Activated CD8-positive, alpha-beta memory T cell treated with anti-CD3 and anti-CD28 coated beads, Interleukin-2, amount 50 U/mL, for 4 hours (primary cell): Measurements from ENCODE around the gene RUBCN.
A peak's percentile ranks its signal among the peaks of the same experiment; 100 is the strongest.

Source experiments
- DNase-seq: peaks from one replicate; pipeline ENCODE4 v3.0.0-alpha.2; 2020

The RUBCN gene

DNA sequence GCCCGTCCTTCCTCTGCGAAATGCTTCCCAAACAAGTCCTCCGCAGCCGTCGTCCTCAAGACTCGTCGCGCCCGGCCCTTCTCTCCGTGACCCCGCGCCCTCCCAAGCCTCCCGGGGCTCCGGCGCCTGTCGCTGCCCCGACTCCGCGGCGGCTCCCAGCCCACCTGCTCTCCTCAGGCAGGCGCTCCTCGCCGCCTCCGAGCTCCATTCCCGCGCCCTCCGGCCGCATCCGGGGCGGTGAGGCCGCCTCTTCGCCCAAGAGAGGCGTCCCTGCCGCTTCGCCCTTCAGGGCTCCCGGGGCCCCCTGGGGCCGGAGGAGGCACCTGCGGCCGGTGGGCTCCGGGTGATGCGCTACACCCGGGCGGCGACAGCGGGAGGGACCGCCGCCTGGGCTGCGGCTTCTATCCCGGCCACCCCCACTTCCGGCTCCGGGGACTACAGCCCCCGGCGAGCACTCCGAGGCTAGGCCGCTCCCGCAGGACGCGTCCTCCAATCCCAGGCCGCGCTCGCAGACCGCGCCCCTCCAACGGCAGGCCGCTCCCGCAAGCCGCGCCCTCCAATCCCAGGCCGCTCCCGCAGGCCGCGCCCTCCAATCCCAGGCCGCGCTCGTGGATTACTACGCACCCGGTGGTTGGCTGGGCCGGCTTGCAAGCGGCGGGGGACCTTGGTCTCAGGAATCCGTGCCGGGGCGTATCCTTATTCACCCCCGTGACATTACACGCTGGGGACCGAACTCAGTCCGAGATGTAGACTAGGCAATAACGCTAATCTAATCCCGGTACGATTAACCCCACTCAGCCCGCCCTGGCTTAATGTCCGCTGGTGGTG lies at the start of gene RUBCN:
Gene RUBCN, minus strand, starts transcription at position 414 of the 828 bp plus-strand sequence. Its CDS starts 185 bp downstream, at position 229.
- peak; percentile 91 for DNase-seq

GRCh38 chr3:197784019-197784585 lies 47.4 kb upstream of the RUBCN start:
- DNase-seq: no peak

DNA sequence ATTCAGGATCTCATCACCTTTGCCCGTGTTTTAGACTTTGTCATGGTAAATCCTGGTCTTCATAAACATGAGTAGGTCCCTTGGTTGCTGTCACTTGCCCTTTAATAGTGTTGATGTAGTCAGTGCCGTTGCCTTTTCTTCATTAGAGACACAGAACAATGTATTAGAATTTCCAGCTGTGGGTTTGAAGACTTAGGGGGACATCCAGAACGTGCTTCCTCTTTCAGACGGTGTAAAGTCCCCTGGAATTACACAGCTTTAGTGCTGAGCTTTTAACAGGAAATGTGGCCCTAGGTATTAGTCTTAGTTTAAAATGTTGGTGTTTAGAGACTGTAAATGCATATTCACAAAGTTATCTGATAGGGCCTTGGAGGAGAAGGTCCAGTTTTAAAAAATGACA lies 45.5 kb upstream of the RUBCN start:
- DNase-seq: no peak

DNA sequence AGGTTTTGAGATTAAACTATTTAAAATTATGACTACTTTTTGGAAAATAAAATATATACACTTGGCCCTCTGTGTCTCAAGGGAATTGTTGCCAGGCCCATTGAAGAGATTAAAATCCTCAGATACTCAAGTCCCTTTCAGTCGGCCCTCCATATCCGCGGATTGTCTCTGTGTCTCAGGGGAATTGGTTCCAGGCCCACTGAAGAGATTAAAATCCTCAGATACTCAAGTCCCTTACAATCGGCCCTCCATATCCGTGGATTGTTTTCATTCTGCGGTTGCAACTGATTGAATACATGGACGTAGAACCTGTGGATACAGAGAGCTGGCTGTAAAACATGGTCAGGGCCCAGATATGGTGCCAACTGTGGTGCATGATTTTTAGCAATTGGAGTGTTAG lies 38.6 kb upstream of the RUBCN start:
- DNase-seq: no peak

DNA sequence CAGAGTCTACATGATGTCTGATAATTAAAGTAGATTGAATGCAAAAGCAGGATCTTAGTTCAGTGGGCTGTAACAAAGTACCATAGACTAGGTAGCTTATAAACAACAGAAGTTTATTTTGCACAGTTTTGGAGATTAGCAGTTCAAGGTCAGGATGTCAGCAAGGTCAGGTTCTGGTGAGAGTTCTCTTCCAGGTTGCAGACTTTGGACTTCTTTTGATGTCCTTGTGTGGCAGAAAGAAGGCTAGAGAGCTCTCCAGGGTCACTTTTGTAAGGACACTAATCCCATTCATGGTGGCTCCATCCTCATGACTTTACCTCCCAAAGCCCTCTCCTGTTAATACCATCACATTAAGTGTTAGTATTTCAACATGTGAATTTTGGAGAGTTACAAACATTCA lies 25.1 kb upstream of the RUBCN start:
- DNase-seq: no peak

DNA sequence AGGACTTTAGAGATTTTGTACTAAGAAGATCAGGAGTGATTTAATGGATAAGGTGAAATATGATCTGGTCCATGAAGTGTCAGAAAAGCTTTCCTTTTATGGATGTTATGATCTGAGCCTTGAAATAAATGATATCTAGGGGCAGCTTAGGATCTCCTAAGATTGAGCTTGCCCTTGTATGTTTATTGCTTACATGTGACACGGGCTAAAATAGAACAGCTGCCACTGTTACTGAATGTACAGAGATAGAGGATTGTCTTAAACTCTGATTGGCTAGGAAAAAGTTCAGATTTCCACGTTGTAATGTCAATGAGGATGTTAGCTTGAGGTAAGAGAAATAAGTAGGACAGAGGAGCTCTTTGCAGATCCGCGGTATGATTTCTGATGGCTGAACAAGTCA lies 21.8 kb upstream of the RUBCN start:
- no peak for DNase-seq

- no peak for DNase-seq
These were observed 20.0 kb upstream of the RUBCN start for GRCh38 chr3:197756704-197757103.

DNA sequence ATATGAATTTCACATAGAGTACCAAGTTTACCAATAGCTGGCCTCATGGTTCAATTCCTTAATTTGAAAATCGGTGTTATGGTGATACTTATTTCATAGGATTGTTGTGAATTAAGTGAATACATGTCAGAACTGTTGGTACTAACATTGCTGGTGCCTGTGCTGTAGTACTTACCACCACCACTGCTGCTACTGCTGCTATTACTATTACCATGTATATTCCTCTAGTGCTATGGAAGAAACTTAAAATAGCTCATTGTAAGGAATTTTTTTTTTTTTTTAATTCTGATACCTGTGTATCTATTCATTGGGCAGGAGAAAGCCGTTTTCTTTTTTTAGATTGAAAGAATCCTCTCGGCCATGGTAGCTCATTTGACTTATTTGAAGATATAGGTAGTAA lies 16.6 kb upstream of the RUBCN start:
- DNase-seq: no peak

- DNase-seq: no peak
These were observed 15.4 kb upstream of the RUBCN start for GRCh38 chr3:197752107-197752506.

DNA sequence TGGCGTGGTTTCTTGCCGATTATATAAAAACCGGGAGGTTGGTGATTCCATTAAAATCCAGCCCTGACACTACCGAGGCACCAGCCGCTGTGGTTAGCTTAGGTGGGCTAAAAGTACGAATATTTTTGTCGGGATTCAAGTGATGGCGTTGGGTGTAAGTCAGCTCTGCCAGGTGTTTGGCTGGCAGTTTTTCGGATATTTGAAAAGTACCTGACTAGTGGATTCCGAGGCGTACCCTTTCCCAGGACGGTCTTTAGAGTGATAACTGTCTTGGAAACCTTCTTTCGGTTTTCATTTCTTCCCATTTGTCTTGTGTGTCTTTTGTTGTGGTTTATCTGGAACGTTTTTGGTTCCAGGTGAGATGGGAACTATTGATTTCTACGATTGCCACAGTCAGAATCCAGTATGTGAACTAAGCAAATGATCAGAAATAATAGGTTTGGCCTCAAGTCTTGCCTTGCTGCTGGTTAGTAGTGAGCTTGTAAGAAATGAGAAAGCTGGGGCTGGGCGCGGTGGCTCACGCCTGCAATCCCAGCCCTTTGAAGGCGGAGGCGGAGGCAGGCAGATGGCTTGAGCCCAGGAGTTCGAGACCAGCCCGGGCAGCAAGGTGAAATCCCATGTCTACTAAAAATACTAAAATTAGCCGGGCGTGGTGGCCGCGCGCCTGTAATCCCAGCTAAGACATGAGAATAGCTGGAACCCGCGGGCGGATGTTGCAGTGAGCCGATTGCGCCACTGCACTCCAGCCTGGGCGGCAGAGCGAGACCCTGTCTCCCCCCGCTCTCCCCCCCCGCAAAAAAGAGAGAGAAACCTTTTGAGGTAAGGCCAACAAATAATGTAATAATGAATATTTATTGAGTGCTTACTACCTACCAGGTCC lies 14.4 kb upstream of the RUBCN start:
- peak; percentile 37 for DNase-seq

DNA sequence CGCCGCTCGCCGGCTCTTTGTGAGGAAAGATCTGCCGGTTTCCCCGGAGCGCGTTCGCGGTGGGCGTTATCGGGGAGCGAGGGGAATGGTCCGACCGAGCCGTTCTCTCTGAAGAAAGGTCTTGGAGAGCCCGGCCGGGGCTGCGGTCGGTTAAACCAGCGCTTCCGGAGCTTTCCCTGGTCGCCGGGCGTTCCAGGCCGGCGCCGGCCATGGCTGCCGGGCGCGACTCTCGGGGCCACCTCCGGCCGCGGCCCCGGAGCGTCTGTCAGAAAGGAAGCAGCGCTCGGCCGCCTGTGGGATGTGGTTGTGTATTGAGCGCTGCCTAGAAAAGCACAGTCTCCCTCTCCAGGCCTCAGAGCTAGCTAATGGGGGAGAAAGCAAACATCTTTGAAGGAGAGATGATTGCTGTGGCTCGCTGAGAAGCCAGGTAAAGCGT lies 13.7 kb upstream of the RUBCN start:
- DNase-seq: peak; percentile 48

DNA sequence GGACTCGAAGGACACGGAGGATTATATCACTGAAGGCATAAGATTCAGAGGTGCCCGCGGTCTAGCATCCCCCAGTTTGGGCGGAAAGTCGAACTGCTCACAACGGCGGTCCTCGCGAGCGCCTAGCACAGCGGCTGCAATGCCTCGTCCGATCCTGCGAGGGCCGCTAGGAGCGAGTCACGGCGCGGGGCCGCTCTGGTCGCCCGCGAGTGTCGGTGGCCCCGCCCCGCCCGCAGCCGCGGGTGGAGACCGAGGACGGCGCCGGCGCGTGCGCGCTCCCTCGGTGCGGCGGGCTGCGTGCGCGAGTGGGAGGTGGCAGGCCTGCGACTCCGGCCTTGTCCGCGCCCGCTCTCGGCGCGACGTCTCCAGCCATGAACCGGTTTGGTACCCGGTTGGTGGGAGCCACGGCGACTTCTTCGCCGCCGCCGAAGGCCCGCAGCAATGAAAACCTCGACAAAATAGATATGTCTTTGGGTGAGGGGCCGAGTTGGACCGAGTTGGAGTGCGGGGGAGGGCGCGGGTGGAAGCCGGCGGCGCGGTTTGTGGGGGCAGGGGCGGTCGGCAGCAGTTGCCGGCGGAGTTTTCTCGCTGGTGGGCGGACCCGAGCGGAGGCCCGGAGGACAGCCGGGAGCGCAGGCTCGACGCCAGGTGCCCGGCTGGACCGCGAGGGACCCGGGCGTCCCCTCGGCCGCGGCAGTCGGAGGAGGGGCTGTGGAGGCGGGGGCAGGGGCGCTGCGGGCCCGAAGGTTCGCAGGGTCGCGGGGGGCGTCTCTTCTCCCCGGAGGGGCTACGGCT lies 13.1 kb upstream of the RUBCN start, which contains the start of gene FYTTD1:
Gene FYTTD1, plus strand, starts transcription at position 283 of the 795 bp plus-strand sequence. Its CDS starts 89 bp downstream, at position 372.
- DNase-seq: peak; percentile 91

- DNase-seq: no peak
These were observed 12.6 kb upstream of the RUBCN start for GRCh38 chr3:197749315-197749600.

DNA sequence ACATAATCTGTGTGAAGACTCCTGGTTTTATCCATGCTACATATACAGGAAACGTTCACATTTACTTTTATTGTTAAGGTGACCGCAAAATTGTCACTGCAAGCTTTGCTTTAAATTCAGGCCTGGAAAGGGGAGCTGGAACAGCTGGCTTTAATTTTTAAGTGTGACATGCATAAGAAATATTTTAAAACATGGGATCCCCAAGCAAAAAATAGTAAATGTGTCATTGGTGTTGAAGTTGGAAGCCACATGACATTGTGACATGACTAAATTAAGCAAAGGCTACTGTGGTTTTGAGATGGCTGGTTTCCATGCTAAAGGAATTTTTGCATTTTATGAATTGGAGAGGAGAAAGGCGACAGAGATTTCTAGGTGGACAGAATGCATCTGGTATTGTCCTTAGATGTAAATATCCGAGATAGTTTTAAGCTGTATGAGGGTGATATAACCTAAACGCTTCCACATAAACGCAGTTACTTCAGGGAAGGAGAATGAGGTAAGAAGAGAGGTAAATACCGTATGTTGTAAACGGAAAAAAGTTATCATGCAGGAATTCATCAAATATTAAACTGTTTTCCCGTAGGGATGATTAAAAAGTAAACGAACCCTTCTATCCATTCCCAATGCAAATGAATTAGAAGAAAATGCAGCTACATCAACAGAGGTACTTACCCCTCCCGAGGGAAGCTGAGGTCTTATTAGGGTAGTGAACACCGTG lies 12.1 kb upstream of the RUBCN start:
- no peak for DNase-seq

GRCh38 chr3:197746801-197747237 lies 10.1 kb upstream of the RUBCN start:
- no peak for DNase-seq

DNA sequence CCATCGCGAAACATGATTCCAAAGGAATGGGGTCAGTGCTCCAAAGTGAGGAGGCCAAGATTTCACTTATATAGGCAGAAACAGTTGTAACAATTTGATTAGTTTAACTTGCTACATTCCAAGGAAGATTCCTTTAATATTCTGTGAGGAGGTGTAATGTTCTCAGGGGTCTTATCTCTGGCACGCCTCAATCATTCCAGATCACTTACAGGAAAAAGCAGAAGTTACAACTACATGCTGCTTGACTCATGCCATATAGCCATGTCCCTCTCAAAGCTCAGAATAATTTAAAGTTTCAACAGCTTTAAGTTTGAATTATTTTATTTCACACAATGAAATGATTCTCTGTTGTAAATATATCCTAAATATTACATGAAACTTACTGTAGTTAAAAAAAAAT lies 9.5 kb upstream of the RUBCN start:
- no peak for DNase-seq

- no peak for DNase-seq
These were observed 6.1 kb upstream of the RUBCN start for GRCh38 chr3:197742787-197743186.

GRCh38 chr3:197737749-197738462 lies 1.2 kb upstream of the RUBCN start:
- DNase-seq: no peak

- DNase-seq: no peak
These were observed 580 bp upstream of the RUBCN start for GRCh38 chr3:197737319-197737649.

GRCh38 chr3:197736010-197736490 lies 654 bp downstream of the RUBCN start:
- peak; percentile 43 for DNase-seq

- no peak for DNase-seq
These were observed 1.9 kb downstream of the RUBCN start for GRCh38 chr3:197734667-197735318.
